GM21723 (cell line): ENCODE data around the gene ETV1.

Experiments
- ATAC-seq: cut with Tn5 transposase; IDR thresholded peaks from one replicate; pipeline ENCODE4 v1.9.1; 2021; ENCODE audit warnings: mild to moderate bottlenecking, moderate library complexity; ENCODE audit not compliant: unreplicated experiment

The ETV1 gene

DNA sequence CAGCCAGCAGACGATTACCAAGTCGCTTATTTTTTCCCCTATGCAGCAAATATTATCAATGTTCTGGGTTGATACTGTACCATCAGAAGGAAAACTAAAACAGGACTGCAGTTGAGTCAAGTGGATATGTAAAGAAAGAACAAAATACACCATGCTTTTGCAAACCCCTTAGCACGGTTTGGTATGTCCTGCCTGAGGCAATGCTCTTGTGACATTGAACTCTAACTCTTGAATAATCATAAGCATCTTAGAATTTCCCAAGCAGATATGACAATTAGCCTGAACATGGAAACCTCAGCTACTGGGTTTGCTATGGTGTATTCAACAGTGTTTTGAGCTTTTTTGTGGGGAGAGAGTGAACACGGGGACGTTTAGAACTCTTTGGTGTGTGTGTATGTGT lies 107.4 kb downstream of the ETV1 start:
- no peak for ATAC-seq

GRCh38 chr7:13880789-13881188 lies 108.7 kb downstream of the ETV1 start:
- no peak for ATAC-seq

DNA sequence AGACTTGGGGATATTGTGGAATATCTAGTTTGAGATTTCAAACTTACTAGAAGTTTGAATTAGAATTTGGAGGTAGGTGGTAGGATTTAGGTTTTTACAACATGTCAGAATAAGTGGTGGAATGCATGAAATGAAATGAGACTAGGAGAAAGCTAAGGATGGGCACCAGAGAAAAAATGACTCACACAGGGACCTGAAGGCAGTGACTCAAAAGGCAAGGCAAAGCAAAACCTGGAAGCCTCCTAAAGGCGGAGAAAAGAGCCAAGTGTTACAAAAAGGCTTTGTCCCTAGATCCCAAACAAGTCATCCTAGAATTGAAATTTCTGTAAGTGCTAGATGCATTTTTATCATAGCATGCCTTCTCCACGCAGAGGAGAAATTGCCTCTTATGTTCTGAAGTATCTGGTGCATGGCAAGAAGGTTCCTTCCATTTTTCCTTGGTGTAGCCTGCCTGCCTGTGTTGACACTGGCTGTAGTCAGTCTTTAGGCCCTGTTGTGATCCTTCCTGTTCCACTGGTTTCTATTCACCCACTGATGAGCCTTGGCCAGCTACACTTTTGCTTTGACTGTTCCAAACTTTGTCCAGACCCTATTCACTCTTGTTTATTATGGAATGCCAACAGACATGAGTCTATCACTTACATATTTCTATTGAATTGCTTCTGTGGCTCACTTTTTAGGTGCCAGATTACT lies 109.3 kb downstream of the ETV1 start:
- no peak for ATAC-seq

DNA sequence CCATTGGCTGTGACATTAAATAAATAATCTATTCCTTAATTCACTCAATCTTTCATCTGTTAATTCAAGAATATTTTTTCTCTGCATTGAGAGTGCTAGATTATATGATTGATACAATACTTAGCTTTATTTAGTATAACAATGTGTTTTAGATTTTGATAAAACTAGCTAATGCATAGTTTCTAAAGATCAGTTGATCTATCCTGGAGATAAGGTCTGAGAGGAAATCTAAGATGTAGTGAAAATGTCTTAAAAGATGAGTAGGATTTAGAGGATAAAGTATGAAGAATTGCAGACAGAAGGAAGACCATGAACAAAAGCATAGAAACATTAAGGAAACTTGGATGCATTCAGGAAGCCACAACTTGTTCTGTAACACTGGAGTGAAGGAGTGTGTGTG lies 110.3 kb downstream of the ETV1 start:
- ATAC-seq = no peak

DNA sequence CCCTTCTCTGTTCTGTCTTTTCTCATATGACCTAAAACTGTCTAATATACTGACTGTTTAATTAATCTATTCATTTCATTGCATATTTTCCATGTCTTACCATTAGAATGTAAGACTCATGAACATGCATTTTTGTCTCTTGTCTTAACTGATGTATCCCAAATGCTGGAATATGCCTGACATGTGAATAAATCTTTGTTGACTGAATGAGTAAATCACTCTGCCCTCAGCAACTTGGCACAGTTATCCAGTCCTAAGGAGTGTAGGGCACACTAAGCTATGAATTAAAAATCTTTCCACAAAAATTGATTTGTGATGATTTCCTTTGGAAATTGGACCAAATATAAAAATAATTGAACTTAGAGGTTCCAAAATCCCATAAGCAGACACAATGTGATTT lies 111.3 kb downstream of the ETV1 start:
- ATAC-seq = no peak

- ATAC-seq = no peak
Measured at GRCh38 chr7:13875496-13876074, 113.9 kb downstream of the ETV1 start.

DNA sequence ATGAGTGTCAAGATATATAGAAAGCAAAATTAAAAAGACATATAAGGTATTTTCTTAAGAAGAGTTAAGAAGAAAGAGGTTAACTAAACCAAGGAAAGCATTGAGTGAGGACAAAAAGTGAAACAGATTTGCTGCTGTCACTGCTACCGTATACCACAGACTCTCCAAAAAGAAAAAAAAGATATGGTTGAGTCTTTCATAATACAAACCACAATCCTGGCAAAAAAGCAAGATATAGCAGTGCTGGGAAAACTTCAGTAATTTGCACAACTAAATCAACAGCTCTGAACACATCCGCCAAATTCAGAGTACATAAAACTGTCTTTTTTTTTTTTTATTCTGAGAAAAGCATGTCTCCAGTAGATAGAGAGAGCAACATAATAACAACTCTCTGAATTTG lies 114.7 kb downstream of the ETV1 start:
- no peak for ATAC-seq

- no peak for ATAC-seq
Measured at GRCh38 chr7:13872709-13873108, 116.8 kb downstream of the ETV1 start.

DNA sequence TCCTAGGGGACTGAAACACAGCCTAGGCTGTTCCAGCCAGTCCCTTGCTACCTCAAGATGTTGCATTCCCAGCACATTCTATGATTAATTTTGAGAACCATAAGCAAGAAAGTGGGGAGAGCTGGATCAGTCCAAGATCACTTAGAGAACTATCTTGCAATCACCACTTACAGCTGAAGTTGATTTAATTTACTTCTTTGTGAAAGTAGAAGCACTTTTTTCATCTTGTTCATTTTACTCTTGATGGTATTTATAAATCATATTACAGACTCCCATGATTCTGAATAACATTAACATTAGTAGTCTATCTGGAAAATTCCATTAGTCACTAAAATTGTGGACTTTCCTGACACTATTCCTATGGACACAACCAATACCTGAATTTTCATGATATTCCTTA lies 118.5 kb downstream of the ETV1 start:
- ATAC-seq = no peak

GRCh38 chr7:13860734-13861133 lies 128.7 kb downstream of the ETV1 start:
- no peak for ATAC-seq

DNA sequence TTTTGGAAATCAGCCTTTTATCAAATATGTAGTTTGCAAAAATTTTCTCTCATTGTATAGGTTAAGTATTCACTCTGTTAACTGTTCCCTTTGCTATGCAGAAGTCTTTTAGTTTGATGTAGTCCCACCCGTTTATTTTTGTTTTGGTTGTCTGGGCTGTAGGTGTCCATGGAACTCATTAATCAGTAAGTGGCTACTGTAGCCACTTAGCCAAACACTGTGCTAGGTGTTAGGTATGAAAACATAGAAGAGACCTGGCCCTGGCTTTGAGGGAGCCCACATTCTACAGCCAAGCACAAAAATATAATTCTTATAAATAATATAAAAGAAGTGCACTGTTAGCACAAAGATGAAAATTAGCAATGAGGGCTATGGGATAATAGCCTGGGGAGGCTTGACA lies 133.5 kb downstream of the ETV1 start:
- ATAC-seq = no peak

DNA sequence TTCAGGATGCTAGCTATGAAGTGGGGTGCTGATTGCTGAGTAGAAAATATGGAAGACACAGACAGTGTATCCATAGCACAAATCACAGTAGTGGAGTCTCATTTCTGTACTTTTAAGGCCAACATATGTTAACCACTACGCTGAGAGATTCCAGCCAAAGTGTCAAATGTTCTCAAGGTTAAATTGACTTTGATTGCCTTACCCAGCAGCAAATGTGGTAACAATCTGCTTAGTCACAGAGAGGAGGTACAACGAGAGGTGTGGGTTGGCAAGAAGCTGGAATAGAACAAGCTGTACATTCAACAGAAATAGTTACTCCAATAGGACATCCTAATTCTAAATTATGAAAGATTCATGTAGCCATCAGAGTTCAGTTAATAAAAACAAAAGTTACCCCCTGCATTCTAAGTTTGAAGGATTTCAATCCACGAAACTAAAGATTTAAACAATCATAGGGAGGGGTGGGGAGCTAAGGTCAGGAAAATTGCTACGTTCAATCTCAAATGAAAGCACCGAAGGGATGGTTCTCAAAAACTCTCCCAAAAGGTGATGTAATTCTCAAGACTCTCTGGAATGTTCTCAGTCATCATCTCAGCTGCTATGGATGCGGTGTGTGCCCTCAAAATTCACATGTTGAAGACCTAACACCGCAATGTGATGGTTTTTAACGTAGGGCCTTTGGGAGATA lies 137.0 kb downstream of the ETV1 start:
- ATAC-seq = no peak

- ATAC-seq = no peak
Measured at GRCh38 chr7:13851736-13852135, 137.7 kb downstream of the ETV1 start.

GRCh38 chr7:13850185-13850752 lies 139.2 kb downstream of the ETV1 start:
- ATAC-seq = no peak

- ATAC-seq = no peak
Measured at GRCh38 chr7:13849163-13849892, 140.1 kb downstream of the ETV1 start.

DNA sequence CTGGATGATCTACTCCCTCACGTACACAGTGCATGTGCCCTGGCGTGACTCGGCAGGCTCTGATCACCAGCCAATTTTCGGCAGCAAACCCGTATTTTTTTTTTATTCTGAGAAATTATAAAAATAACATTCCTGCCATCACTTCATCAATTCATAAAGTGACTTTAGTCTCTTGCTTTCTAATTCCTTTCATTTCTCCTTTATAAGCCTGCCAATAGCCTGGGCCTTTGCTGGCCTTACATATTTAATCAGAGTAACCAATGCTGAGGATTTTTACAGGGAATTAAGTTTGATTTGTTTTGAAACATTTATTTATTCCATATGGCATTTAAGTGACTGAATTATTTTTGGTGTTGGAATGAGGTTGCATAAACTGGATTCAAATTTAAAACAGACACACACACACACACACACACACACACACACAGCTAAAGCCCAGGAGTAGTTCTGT lies 140.8 kb downstream of the ETV1 start:
- ATAC-seq = no peak

- no peak for ATAC-seq
Measured at GRCh38 chr7:13846386-13846785, 143.1 kb downstream of the ETV1 start.

GRCh38 chr7:13845601-13846000 lies 143.9 kb downstream of the ETV1 start:
- no peak for ATAC-seq

GRCh38 chr7:13844954-13845353 lies 144.5 kb downstream of the ETV1 start:
- ATAC-seq = no peak

DNA sequence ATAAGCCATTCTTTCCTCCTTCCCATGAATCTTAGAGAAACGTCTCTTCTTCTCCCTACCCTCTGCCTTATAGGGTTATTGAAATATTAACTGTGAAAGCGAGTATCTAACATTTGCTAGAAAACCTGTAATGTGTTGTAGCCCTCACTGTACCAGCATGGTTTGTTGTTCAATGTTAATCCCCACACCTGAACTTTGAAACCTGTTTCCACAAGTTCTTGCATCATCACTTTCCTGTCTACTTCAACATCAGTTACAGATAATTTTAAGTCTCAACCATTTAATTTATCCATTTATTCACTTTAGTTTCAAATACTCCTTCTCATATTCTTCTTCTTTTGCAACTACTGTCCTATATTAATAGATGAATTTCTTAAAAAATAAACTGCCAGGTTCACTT lies 148.2 kb downstream of the ETV1 start:
- ATAC-seq = no peak
